Caco-2 (cell line): ENCODE results near the gene RPL22. TPM values are rescaled to one million over a fixed set of nuclear protein-coding genes. Genes with fewer than 3 reads are reported as not detected.

Experiments used
- BruUV-seq: library from RNA; stranded (reverse); fragments of 400-500 nt; replicated peaks from 2 replicates; lab custom pipeline; 2021; lab: Mats Ljungman, UMichigan
- CTCF ChIA-PET: fragments of 300-600 bp; sonication (Branson Sonifier 250); formaldehyde crosslinking; loops from one replicate; lab custom pipeline; 2022; ENCODE audit warnings: antibody characterized with exemption; lab: Charles Lee
- POLR2A ChIA-PET: fragments of 300-600 bp; sonication (Branson Sonifier 250); formaldehyde crosslinking; loops from one replicate; lab custom pipeline; 2022; ENCODE audit warnings: antibody characterized with exemption; lab: Charles Lee
- DNase-seq, 2 experiments: peaks; one replicate each; pipeline versions ENCODE4 v3.0.0 to v3.0.0-alpha.2; 2020 to 2022
- H3K27me3 ChIP-seq: replicated peaks from 2 replicates; pipeline ENCODE4 v1.6.0; 2011; ENCODE audit warnings: low read length; ENCODE audit not compliant: control insufficient read depth, insufficient read depth
- H3K36me3 ChIP-seq: 2 replicates; pipeline ENCODE4 v1.5.1; 2011; ENCODE audit warnings: low read length; ENCODE audit not compliant: control insufficient read depth, insufficient read depth
- H3K4me1 ChIP-seq: fragments of 250-450 bp; sonication (Bioruptor Pico); 2 replicates; pipeline ENCODE4 v1.5.1; 2020; ENCODE audit warnings: mild to moderate bottlenecking
- H3K4me3 ChIP-seq: 2 replicates; pipeline ENCODE4 v1.5.1; 2011; ENCODE audit warnings: low read depth, mild to moderate bottlenecking, control low read depth, low read length
- H3K9me3 ChIP-seq: fragments of 250-450 bp; sonication (Bioruptor Pico); 2 replicates; pipeline ENCODE4 v1.5.1; 2020; ENCODE audit warnings: mild to moderate bottlenecking, moderate library complexity
- H3K27ac Mint-ChIP-seq: one replicate; pipeline ENCODE4 v1.8.0; 2022; ENCODE audit warnings: mixed read lengths; ENCODE audit not compliant: unreplicated experiment
- H3K27me3 Mint-ChIP-seq: one replicate; pipeline ENCODE4 v1.8.0; 2022; ENCODE audit warnings: mixed read lengths; ENCODE audit not compliant: insufficient read depth, unreplicated experiment
- H3K36me3 Mint-ChIP-seq: one replicate; pipeline ENCODE4 v1.8.0; 2022; ENCODE audit warnings: mild to moderate bottlenecking, mixed read lengths; ENCODE audit not compliant: insufficient read depth, unreplicated experiment
- H3K4me1 Mint-ChIP-seq: one replicate; pipeline ENCODE4 v1.8.0; 2022; ENCODE audit warnings: low read depth, mixed read lengths; ENCODE audit not compliant: unreplicated experiment
- H3K4me3 Mint-ChIP-seq: one replicate; pipeline ENCODE4 v1.8.0; 2022; ENCODE audit warnings: mild to moderate bottlenecking, moderate library complexity, mixed read lengths; ENCODE audit not compliant: unreplicated experiment
- H3K9me3 Mint-ChIP-seq: one replicate; pipeline ENCODE4 v1.8.0; 2022; ENCODE audit warnings: mixed read lengths; ENCODE audit not compliant: unreplicated experiment
- CTCF ChIP-seq, 2 experiments: fragments of 200-600 bp in 1 of 2; IDR thresholded peaks; 1 replicate in 1 of 2; 2 replicates in 1 of 2; pipeline versions ENCODE4 v1.5.1 to v1.8.0; 2011 to 2022; ENCODE audit warnings: antibody characterized with exemption in 1 of 2, control low read depth in 1 of 2, inconsistent platforms in 1 of 2, low read depth in 1 of 2, low read length in 1 of 2, mild to moderate bottlenecking in 1 of 2, moderate library complexity in 1 of 2; ENCODE audit not compliant: insufficient read depth in 1 of 2, severe bottlenecking in 1 of 2, unreplicated experiment in 1 of 2
- intact Hi-C: fragments of 100-400 bp; cut with micrococcal nuclease; formaldehyde crosslinking; loops from one replicate; pipeline ENCODE4 v1.10.0; 2022; ENCODE audit not compliant: unreplicated experiment
- total RNA-seq: library from RNA; stranded (reverse); gene quantifications from 2 replicates; pipeline ENCODE4 v1.2.3, GENCODE V29; 2022

Gene RPL22
- total RNA-seq, 1 experiment from 2014 or later: 406 TPM

GRCh38 chr1:6206520-6206855, 7.1 kb upstream of the RPL22 start:
- no peaks in the 10 kb centered on the region for H3K36me3 Mint-ChIP-seq
- BruUV-seq: no TSS peak
- no peaks in the 10 kb centered on the region for H3K9me3 Mint-ChIP-seq
- Histone ChIP-seq H3K4me1 (no peaks in the 10 kb centered on the region; the same call in 1 of the 2 replicates), H3K9me3 (no peaks in the 10 kb centered on the region), H3K36me3 (no peaks in the 10 kb centered on the region), H3K4me3 (peak overlapping the region; percentile 91), H3K27me3 (no peaks in the 10 kb centered on the region)
- intact Hi-C loops: no loop called here
- H3K4me1 Mint-ChIP-seq: no peaks in the 10 kb centered on the region
- TF ChIP-seq CTCF (IDR thresholded peaks at IDR 0.05; ENCODE audit: insufficient read depth in 1 of 2, low read depth in 1 of 2, low read length in 1 of 2, severe bottlenecking in 1 of 2, unreplicated experiment in 1 of 2): no peak
- DNase-seq: no peak
- H3K27ac Mint-ChIP-seq: no peak overlapping the region
- CTCF ChIA-PET: interaction anchor here (0.7 to 1.0 kb wide), 5 partner anchors 28 to 157 kb away, joined by 3 to 9 read pairs (median 5); no protein-coding TSS in a partner anchor
- peak overlapping the region; percentile 84 for H3K4me3 Mint-ChIP-seq
- POLR2A ChIA-PET: interaction anchor here (0.7 to 1.3 kb wide), 2 partner anchors 29 to 39 kb away, joined by 3 to 6 read pairs; partner anchors contain the start of gene ICMT
- no peaks in the 10 kb centered on the region for H3K27me3 Mint-ChIP-seq

- no peaks in the 10 kb centered on the region for H3K9me3 Mint-ChIP-seq
- H3K27me3 Mint-ChIP-seq: no peaks in the 10 kb centered on the region
- no TSS peak for BruUV-seq
- H3K36me3 Mint-ChIP-seq: no peaks in the 10 kb centered on the region
- H3K4me1 ChIP-seq: no peaks in the 10 kb centered on the region; the same call in 1 of the 2 replicates
- intact Hi-C loops: no loop called here
- H3K4me3 Mint-ChIP-seq: peak within 1 kb of the TSS; percentile 84
- no peaks in the 10 kb centered on the region for H3K27me3 ChIP-seq
- H3K4me3 ChIP-seq: peak within 1 kb of the TSS; percentile 91
- CTCF ChIA-PET: interaction anchor here (0.7 to 1.0 kb wide), 5 partner anchors 29 to 156 kb away, joined by 3 to 9 read pairs (median 5); no protein-coding TSS in a partner anchor
- H3K27ac Mint-ChIP-seq: no peak within 1 kb of the TSS
- no peaks in the 10 kb centered on the region for H3K9me3 ChIP-seq
- DNase-seq: peak; percentile 86 to 88
- no peak for TF ChIP-seq CTCF (IDR thresholded peaks at IDR 0.05; ENCODE audit: insufficient read depth in 1 of 2, low read depth in 1 of 2, low read length in 1 of 2, severe bottlenecking in 1 of 2, unreplicated experiment in 1 of 2)
- H3K4me1 Mint-ChIP-seq: no peaks in the 10 kb centered on the region
- POLR2A ChIA-PET: interaction anchor here (0.7 to 1.3 kb wide), 2 partner anchors 29 to 38 kb away, joined by 3 to 6 read pairs; partner anchors contain the start of gene ICMT
- no peaks in the 10 kb centered on the region for H3K36me3 ChIP-seq
These were observed 6.6 kb upstream of the RPL22 start, which contains the start of gene RNF207 for GRCh38 chr1:6205849-6206519. TSS of gene RNF207 (plus strand) at chr1:6206119. CDS start at chr1:6206536, 417 bp downstream.

GRCh38 chr1:6202256-6202655, 2.9 kb upstream of the RPL22 start:
- no peak for DNase-seq
- no peaks in the 10 kb centered on the region for H3K27me3 ChIP-seq
- Mint-ChIP-seq H3K9me3 (no peaks in the 10 kb centered on the region), H3K27ac (no peak overlapping the region), H3K27me3 (no peaks in the 10 kb centered on the region), H3K36me3 (peaks cover 27% of the 10 kb centered on the region), H3K4me1 (peaks cover 18% of the 10 kb centered on the region), H3K4me3 (no peak overlapping the region)
- CTCF ChIA-PET: no interaction called here
- no peak overlapping the region for H3K4me3 ChIP-seq
- no peaks in the 10 kb centered on the region for H3K9me3 ChIP-seq
- intact Hi-C loops: no loop called here
- H3K4me1 ChIP-seq: peaks cover 14% of the 10 kb centered on the region
- no TSS peak for BruUV-seq
- no peaks in the 10 kb centered on the region for H3K36me3 ChIP-seq
- POLR2A ChIA-PET: no interaction called here
- TF ChIP-seq CTCF (IDR thresholded peaks at IDR 0.05; ENCODE audit: insufficient read depth in 1 of 2, low read depth in 1 of 2, low read length in 1 of 2, severe bottlenecking in 1 of 2, unreplicated experiment in 1 of 2): no peak
